ENCODE data around the gene HSP90B1. TPM values are rescaled to one million over a fixed set of nuclear protein-coding genes. Genes with fewer than 3 reads are reported as not detected.

HSP90B1 gene
- total RNA-seq, 4 donors from 2014 or later, result 174 to 199 (median 191) TPM

GRCh38 chr12:103884316-103884715 is 45.9 kb upstream of the HSP90B1 start:
- 38% methylated on average over 4 of the region's 4 CpGs for WGBS
- H3K4me1 ChIP-seq, result no peaks in the 10 kb centered on the region
- H3K27me3 ChIP-seq, result no peaks in the 10 kb centered on the region
- H3K4me3 ChIP-seq, result no peak overlapping the region
- no peak for DNase-seq (ENCODE audit: extremely low spot score)
- H3K27ac ChIP-seq (replicated peaks in 1 of 4), result no peak overlapping the region
- no peaks in the 10 kb centered on the region for H3K9me3 ChIP-seq
- no peaks in the 10 kb centered on the region for H3K36me3 ChIP-seq
- TF ChIP-seq EP300 (IDR thresholded peaks at IDR 0.05) (no peak), POLR2A (IDR thresholded peaks at IDR 0.05; ENCODE audit: low read depth) (no peak), POLR2AphosphoS5 (IDR thresholded peaks at IDR 0.05) (no peak)
- TF ChIP-seq, protein P1, sequence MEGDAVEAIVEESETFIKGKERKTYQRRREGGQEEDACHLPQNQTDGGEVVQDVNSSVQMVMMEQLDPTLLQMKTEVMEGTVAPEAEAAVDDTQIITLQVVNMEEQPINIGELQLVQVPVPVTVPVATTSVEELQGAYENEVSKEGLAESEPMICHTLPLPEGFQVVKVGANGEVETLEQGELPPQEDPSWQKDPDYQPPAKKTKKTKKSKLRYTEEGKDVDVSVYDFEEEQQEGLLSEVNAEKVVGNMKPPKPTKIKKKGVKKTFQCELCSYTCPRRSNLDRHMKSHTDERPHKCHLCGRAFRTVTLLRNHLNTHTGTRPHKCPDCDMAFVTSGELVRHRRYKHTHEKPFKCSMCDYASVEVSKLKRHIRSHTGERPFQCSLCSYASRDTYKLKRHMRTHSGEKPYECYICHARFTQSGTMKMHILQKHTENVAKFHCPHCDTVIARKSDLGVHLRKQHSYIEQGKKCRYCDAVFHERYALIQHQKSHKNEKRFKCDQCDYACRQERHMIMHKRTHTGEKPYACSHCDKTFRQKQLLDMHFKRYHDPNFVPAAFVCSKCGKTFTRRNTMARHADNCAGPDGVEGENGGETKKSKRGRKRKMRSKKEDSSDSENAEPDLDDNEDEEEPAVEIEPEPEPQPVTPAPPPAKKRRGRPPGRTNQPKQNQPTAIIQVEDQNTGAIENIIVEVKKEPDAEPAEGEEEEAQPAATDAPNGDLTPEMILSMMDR (IDR thresholded peaks at IDR 0.05), result peak; percentile 19 to 37 (median 25)
- intact Hi-C loops (cut with DNase I), result loop anchor here (2.0 to 10.0 kb wide), 2 partner anchors 40 to 220 kb away; no protein-coding TSS in a partner anchor

DNA sequence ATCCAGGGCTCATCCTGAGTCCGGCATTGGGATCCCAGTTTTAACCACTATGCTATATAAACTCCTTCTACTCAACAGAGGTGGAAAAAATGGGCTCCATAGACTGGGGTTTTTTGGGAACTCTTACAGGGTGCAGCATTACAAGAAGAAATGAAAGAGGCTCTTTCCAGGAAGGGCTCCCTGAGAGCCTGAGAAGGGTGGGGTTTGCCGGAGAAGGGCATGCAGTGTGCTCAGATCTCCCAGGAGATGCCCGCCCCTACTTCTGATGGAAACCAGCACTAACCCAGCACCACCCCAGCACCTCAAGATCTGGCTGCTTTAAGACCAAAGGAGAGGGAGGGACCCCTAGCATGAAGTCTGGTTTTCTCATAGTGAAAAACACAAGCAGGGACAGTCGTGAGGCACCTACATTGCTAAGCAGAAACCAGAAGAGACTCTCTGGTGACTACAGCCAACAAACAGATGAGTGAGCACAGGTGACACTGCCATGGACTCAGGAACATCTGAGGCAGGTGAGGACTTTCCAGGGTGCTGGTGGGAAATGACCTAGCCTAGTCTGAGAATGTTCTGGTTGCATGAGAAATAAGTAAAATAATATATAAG is 43.9 kb upstream of the HSP90B1 start:
- intact Hi-C loops (cut with DNase I), result loop anchor here (10.0 kb wide), 1 partner anchor 219 kb away; no protein-coding TSS in a partner anchor
- TF ChIP-seq POLR2A (IDR thresholded peaks at IDR 0.05; ENCODE audit: low read depth) (no peak), EP300 (IDR thresholded peaks at IDR 0.05) (no peak), POLR2AphosphoS5 (IDR thresholded peaks at IDR 0.05) (no peak)
- TF ChIP-seq, protein P1 (IDR thresholded peaks at IDR 0.05), result no peak
- 89% methylated on average over 4 of the region's 4 CpGs for WGBS

GRCh38 chr12:103887738-103888137 is 42.5 kb upstream of the HSP90B1 start:
- Histone ChIP-seq H3K36me3 (no peaks in the 10 kb centered on the region), H3K27ac (replicated peaks in 1 of 4) (no peak overlapping the region), H3K27me3 (no peaks in the 10 kb centered on the region), H3K4me1 (no peaks in the 10 kb centered on the region), H3K4me3 (no peak overlapping the region), H3K9me3 (no peaks in the 10 kb centered on the region)
- TF ChIP-seq POLR2AphosphoS5 (IDR thresholded peaks at IDR 0.05), result no peak
- TF ChIP-seq, protein P1 (IDR thresholded peaks at IDR 0.05), result no peak
- no peak for TF ChIP-seq EP300 (IDR thresholded peaks at IDR 0.05)
- no peak for TF ChIP-seq POLR2A (IDR thresholded peaks at IDR 0.05; ENCODE audit: low read depth)
- DNase-seq (ENCODE audit: extremely low spot score), result no peak
- intact Hi-C loops (cut with DNase I), result loop anchor here (10.0 kb wide), 1 partner anchor 217 kb away; no protein-coding TSS in a partner anchor
- 64% methylated on average over 1 of the region's 1 CpG for WGBS

More for the DNA sequence above, 43.9 kb upstream of the HSP90B1 start:
- Histone ChIP-seq H3K4me3 (no peak overlapping the region), H3K4me1 (no peaks in the 10 kb centered on the region), H3K27me3 (no peaks in the 10 kb centered on the region), H3K27ac (replicated peaks in 1 of 4) (no peak overlapping the region), H3K36me3 (no peaks in the 10 kb centered on the region), H3K9me3 (no peaks in the 10 kb centered on the region)
- DNase-seq (ENCODE audit: extremely low spot score), result no peak

GRCh38 chr12:103897316-103897715 is 32.9 kb upstream of the HSP90B1 start:
- Histone ChIP-seq H3K4me3 (no peak overlapping the region), H3K27me3 (no peaks in the 10 kb centered on the region), H3K9me3 (no peaks in the 10 kb centered on the region), H3K36me3 (no peaks in the 10 kb centered on the region), H3K4me1 (no peaks in the 10 kb centered on the region), H3K27ac (replicated peaks in 1 of 4) (no peak overlapping the region)
- 74% methylated on average over 3 of the region's 3 CpGs for WGBS
- DNase-seq (ENCODE audit: extremely low spot score), result no peak
- TF ChIP-seq EP300 (IDR thresholded peaks at IDR 0.05), result no peak
- TF ChIP-seq, protein P1 (IDR thresholded peaks at IDR 0.05), result no peak
- no peak for TF ChIP-seq POLR2AphosphoS5 (IDR thresholded peaks at IDR 0.05)
- TF ChIP-seq POLR2A (IDR thresholded peaks at IDR 0.05; ENCODE audit: low read depth), result no peak
- intact Hi-C loops (cut with DNase I), result no loop called here
